K562 (cell line): Measurements from ENCODE around the gene PATL2. TPM values are rescaled to one million over a fixed set of nuclear protein-coding genes. Genes with fewer than 3 reads are reported as not detected.
A peak's percentile ranks its signal among the peaks of the same experiment; 100 is the strongest.

Experiments
- ATF2 ChIP-seq: sonication (generic); formaldehyde crosslinking; IDR thresholded peaks from 2 replicates; pipeline ENCODE4 v1.8.1; 2022; ENCODE audit warnings: missing genetic modification reagents
- CBFA2T2 ChIP-seq: fragments of 450-650 bp; conservative IDR thresholded peaks from 2 replicates; pipeline ENCODE4 v1.6.1; 2017; ENCODE audit warnings: mild to moderate bottlenecking
- HNRNPUL1 ChIP-seq: fragments of 200-400 bp; formaldehyde crosslinking; IDR thresholded peaks from 2 replicates; pipeline ENCODE4 v1.6.1; 2017; ENCODE audit warnings: low read length
- KAT8 ChIP-seq: fragments of 450-650 bp; IDR thresholded peaks from 2 replicates; pipeline ENCODE4 v1.6.1; 2016; ENCODE audit warnings: low read depth, mild to moderate bottlenecking
- KDM5B ChIP-seq: fragments of 200-600 bp; sonication (generic); IDR thresholded peaks from 2 replicates; pipeline ENCODE4 v1.6.1; 2012; ENCODE audit warnings: low read depth, mild to moderate bottlenecking, moderate library complexity, low read length, control low read depth, inconsistent platforms; ENCODE audit not compliant: insufficient replicate concordance
- MCM5 ChIP-seq: fragments of 450-650 bp; IDR thresholded peaks from 2 replicates; pipeline ENCODE4 v1.6.1; 2016; ENCODE audit warnings: low read depth
- MTA1 ChIP-seq: fragments of 450-650 bp; IDR thresholded peaks from 2 replicates; pipeline ENCODE4 v1.6.1; 2017; ENCODE audit warnings: borderline replicate concordance
- MTF1 ChIP-seq: fragments of 250-450 bp; sonication (Bioruptor Pico); IDR thresholded peaks from 2 replicates; pipeline ENCODE4 v1.9.0; 2021; ENCODE audit warnings: moderate library complexity, mild to moderate bottlenecking, inconsistent platforms, borderline replicate concordance
- XRCC4 ChIP-seq: IDR thresholded peaks from one replicate; pipeline ENCODE4 v1.6.1; 2011; ENCODE audit not compliant: insufficient read depth, insufficient read length; ENCODE audit errors: extremely low read depth
- YBX1 ChIP-seq: fragments of 450-650 bp; IDR thresholded peaks from 2 replicates; pipeline ENCODE4 v1.7.1; 2016; ENCODE audit warnings: mild to moderate bottlenecking
- ZNF146 ChIP-seq: IDR thresholded peaks from one replicate; pipeline ENCODE4 v1.6.1; 2018; ENCODE audit warnings: missing compliant biosample characterization; ENCODE audit not compliant: unreplicated experiment
- ZNF280A ChIP-seq: fragments of 450-650 bp; IDR thresholded peaks from 2 replicates; pipeline ENCODE4 v1.6.1; 2018; ENCODE audit warnings: mild to moderate bottlenecking, low read depth; ENCODE audit not compliant: partially characterized antibody
- ZNF695 ChIP-seq: fragments of 450-650 bp; formaldehyde crosslinking; IDR thresholded peaks from 2 replicates; pipeline ENCODE4 v1.4.0; 2020; ENCODE audit warnings: mild to moderate bottlenecking, moderate library complexity
- polyA plus RNA-seq, 8 experiments: library from polyadenylated mRNA; depleted of rRNA in 4 of 8; stranded (reverse) in 5 of 8; unstranded in 3 of 8; fragments of >200 nt; fragmentation: Nextera tagmentation in 2 of 8; fragmentation: Illumina TruSeq in 1 of 8; extraction: Ambion mirVana in 2 of 8; extraction: Trizol in 1 of 8; gene quantifications; 2 replicates each; pipeline versions ENCODE4 v1.2.1 to v1.2.3, GENCODE V29; 2011 to 2014; ENCODE audit warnings: inconsistent platforms in 1 of 8, missing spikeins in 1 of 8
- total RNA-seq, 7 experiments: library from RNA; depleted of rRNA in 6 of 7; stranded (reverse); fragments of >200 nt in 6 of 7; fragmentation: Illumina TruSeq in 2 of 7; extraction: Trizol in 2 of 7; gene quantifications; 2 replicates each; pipeline versions ENCODE4 v1.2.1 to v1.2.3, GENCODE V29; 2011 to 2021; ENCODE audit warnings: low replicate concordance in 1 of 7
- TF ChIP-seq, protein P1 (sequence below): fragments of 250-450 bp; sonication (Bioruptor Pico); IDR thresholded peaks from 2 replicates; pipeline ENCODE4 v1.8.0; 2021; ENCODE audit warnings: borderline replicate concordance, mild to moderate bottlenecking, moderate library complexity; ENCODE audit not compliant: poor library complexity, severe bottlenecking

Gene PATL2
- total and polyA plus RNA-seq, 9 of the 15 experiments (the other 6 are each of a cell fraction or from before 2014, with no cell fraction given) = 0.42 to 1.1 (median 0.86) TPM

DNA sequence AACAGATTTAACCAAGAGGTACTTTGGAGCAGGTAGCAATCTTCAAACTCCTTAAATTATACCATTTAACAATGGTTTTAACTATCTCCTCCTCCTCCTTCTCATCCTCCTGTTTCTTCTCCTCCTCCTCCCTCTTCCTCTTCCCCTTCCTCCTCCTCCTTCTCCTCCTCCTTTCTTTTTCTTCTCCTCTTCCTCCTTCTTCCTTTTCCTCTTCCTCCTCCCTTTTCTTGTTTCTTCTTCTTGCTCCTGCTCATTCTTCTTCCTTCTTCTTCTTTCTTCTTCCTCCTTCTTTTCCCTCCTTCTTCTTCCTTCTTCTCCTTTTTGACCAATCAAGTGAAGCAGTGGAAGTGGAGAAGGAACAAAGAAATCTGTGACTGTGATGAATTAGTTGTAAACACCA is 14.1 kb downstream of the PATL2 start (continued):
- TF ChIP-seq, protein P1, sequence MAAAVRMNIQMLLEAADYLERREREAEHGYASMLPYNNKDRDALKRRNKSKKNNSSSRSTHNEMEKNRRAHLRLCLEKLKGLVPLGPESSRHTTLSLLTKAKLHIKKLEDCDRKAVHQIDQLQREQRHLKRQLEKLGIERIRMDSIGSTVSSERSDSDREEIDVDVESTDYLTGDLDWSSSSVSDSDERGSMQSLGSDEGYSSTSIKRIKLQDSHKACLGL (CRISPR knock-in tag) = no peak
- no peak for TF ChIP-seq XRCC4
- TF ChIP-seq ATF2 (CRISPR knock-in tag) = no peak
- no peak for TF ChIP-seq ZNF146 (CRISPR knock-in tag)
- no peak for TF ChIP-seq MTF1 (CRISPR knock-in tag)
- TF ChIP-seq ZNF695 (CRISPR knock-in tag) = no peak
- TF ChIP-seq MTA1 = peak; percentile 23; the same call in 1 of the 2 replicates
- TF ChIP-seq MCM5 = 0 out of 2 replicates have a peak, but pooled peaks have one; percentile 94
- no peak for TF ChIP-seq YBX1
- TF ChIP-seq KDM5B = no peak
- TF ChIP-seq ZNF280A = no peak
- TF ChIP-seq KAT8 = no peak
- no peak for TF ChIP-seq CBFA2T2
- no peak for TF ChIP-seq HNRNPUL1
